Heart right ventricle (tissue), 16 donors: Measurements from ENCODE around the gene CBX2. TPM values are rescaled to one million over a fixed set of nuclear protein-coding genes. Genes with fewer than 3 reads are reported as not detected.

Experiments
- ATAC-seq, 8 donors: fragments of 200-7000 bp; cut with Tn5 transposase; one replicate each; pipeline ENCODE4 v1.9.1; 2020; ENCODE audit warnings: mild to moderate bottlenecking in 8 of 8, moderate library complexity in 8 of 8, moderate number of reproducible peaks in 1 of 8
- DNase-seq, 2 donors: peaks; one replicate each; pipeline ENCODE4 v3.0.0-alpha.2; 2020
- H3K27ac ChIP-seq, 10 donors: fragments of 200-600 bp; sonication (generic) in 2 of 10; one replicate each; pipeline versions ENCODE4 v1.5.0 to v1.8.0; 2020 to 2022; ENCODE audit warnings: mild to moderate bottlenecking in 3 of 10
- H3K27me3 ChIP-seq, 7 donors: fragments of 200-600 bp; one replicate each; pipeline ENCODE4 v1.8.0; 2021 to 2022; ENCODE audit warnings: mild to moderate bottlenecking in 2 of 7
- H3K36me3 ChIP-seq, 9 donors: fragments of 200-600 bp; sonication (generic) in 1 of 9; one replicate each; pipeline versions ENCODE4 v1.5.0 to v1.8.0; 2020 to 2022; ENCODE audit warnings: mild to moderate bottlenecking in 2 of 9
- H3K4me1 ChIP-seq, 9 donors: fragments of 200-600 bp; sonication (generic) in 1 of 9; one replicate each; pipeline versions ENCODE4 v1.5.0 to v1.8.0; 2020 to 2022; ENCODE audit warnings: mild to moderate bottlenecking in 4 of 9
- H3K4me3 ChIP-seq, 10 donors: fragments of 200-600 bp; sonication (generic) in 2 of 10; one replicate each; pipeline versions ENCODE4 v1.5.0 to v1.8.0; 2020 to 2022; ENCODE audit warnings: mild to moderate bottlenecking in 7 of 10, moderate library complexity in 2 of 10
- H3K9me3 ChIP-seq, 11 donors: fragments of 200-600 bp in 10 of 11; sonication (generic) in 2 of 11; one replicate each; pipeline versions ENCODE4 v1.5.0 to v1.8.0; 2013 to 2022; ENCODE audit warnings: mild to moderate bottlenecking in 2 of 11, control low read depth in 1 of 11, moderate library complexity in 1 of 11
- CTCF ChIP-seq, 9 donors: fragments of 200-600 bp; sonication (generic) in 2 of 9; IDR thresholded peaks; one replicate each; pipeline versions ENCODE4 v1.5.0 to v1.8.0; 2021 to 2022; ENCODE audit warnings: antibody characterized with exemption in 9 of 9, mild to moderate bottlenecking in 5 of 9, moderate library complexity in 1 of 9
- WGBS, 2 donors: extraction: QIAGEN DNeasy Blood & Tissue Kit; methylation state at CpG; one replicate each; pipeline ENCODE4 v1.1.7; 2013; ENCODE audit warnings: inconsistent platforms in 1 of 2; 5-methylcytosine and 5-hydroxymethylcytosine counted together
- intact Hi-C, 10 donors: fragments of 100-400 bp; cut with DNase I; formaldehyde crosslinking; loops; one replicate each; pipeline versions ENCODE4 v1.11.1 to v1.14.2; 2022
- polyA plus RNA-seq, 2 donors: library from polyadenylated mRNA; stranded (reverse); fragments of 200-250 nt; gene quantifications; one replicate each; pipeline ENCODE4 v1.2.3, GENCODE V29; 2013
- total RNA-seq, 10 donors: library from RNA; stranded (reverse); fragmentation: NEBNext Ultra II Directional in 3 of 10; extraction: Animal tissue kit (Norgen Biotek cat#: 25700) in 3 of 10; gene quantifications; one replicate each; pipeline versions ENCODE4 v1.2.1 to v1.2.4, GENCODE V29; 2021 to 2023
- donor health status: Arrhythmogenic right ventricular cardiomyopathy.
- donor health status: ischemic (EF 13 %, LVEDD 7.1; RV severe dilation, severe dysfunction).
- donor health status: healthy with polysubstance abuse.
- donor health status: DM: no; HTN: yes; CAD: no.
- donor health status: DM: no; HTN: no; CAD: no.
- donor health status: ischemic (EF 25% LVEDD 6.9; RV normal size, moderate dysfunction).
- donor health status: ischemic (EF 25% LVEDD 5.7; RV mildly dilated, moderate dysfunction).
- donor health status: healthy.
- donor health status: DM: yes; HTN: yes; CAD: no.
- donor health status: Ischemic cardiomyopathy.
- donor health status: ischemic (EF 35%, LVEDD 5.7; RV mildly dilated, moderate dysfunction).
- donor health status: nonischemic (EF 11% LVEDD 7.7; RV severe dilation, severe dysfunction).
- donor health status: DM: yes; HTN: yes; CAD: no.
- donor health status: PGD.
- donor health status: ischemic (EF 29% LVEDD 5.4; RV normal size, mild dysfunction).
- donor health status: nonischemic (EF 23%, LVEDD 6.1; RV moderate dilation, normal function).

The CBX2 gene
- total and polyA plus RNA-seq, 12 donors, result 1.5 to 7.1 (median 2.9) TPM

GRCh38 chr17:79819534-79820276, 41.8 kb downstream of the CBX2 start:
- 48 to 56% methylated on average over 13 of the region's 13 CpGs for WGBS, 2 donors
- ATAC-seq (peak in 6 of 8 donors; percentile 55 to 85 (median 66)), DNase-seq (no peak)
- Histone ChIP-seq H3K9me3 (no peaks in the 10 kb centered on the region), H3K27me3 (peaks cover 0 to 55% (median 22%) of the 10 kb centered on the region in 7 donors), H3K4me1 (peaks cover 3 to 35% (median 21%) of the 10 kb centered on the region in 9 donors), H3K36me3 (no peaks in the 10 kb centered on the region), H3K27ac (peak overlapping the region in 8 of 10 donors; percentile 21 to 70 (median 46)), H3K4me3 (no peak overlapping the region)
- intact Hi-C loops, result no loop called here
- no peak for TF ChIP-seq CTCF (IDR thresholded peaks at IDR 0.05)

- WGBS, 2 donors, result 70 to 86% methylated on average over 4 of the region's 4 CpGs
- Histone ChIP-seq H3K27me3 (peaks cover 0 to 43% (median 10%) of the 10 kb centered on the region in 7 donors), H3K4me3 (no peak overlapping the region), H3K4me1 (peaks cover 3 to 26% (median 13%) of the 10 kb centered on the region in 9 donors), H3K27ac (no peak overlapping the region), H3K9me3 (no peaks in the 10 kb centered on the region), H3K36me3 (no peaks in the 10 kb centered on the region)
- ATAC-seq (no peak), DNase-seq (no peak)
- TF ChIP-seq CTCF (IDR thresholded peaks at IDR 0.05), result no peak
- intact Hi-C loops, result no loop called here
These were observed 43.0 kb downstream of the CBX2 start for GRCh38 chr17:79820959-79821330.

GRCh38 chr17:79821331-79822095, 43.6 kb downstream of the CBX2 start:
- intact Hi-C loops, result no loop called here
- DNase-seq, result no peak
- no peak for ATAC-seq
- no peak overlapping the region for H3K4me3 ChIP-seq
- TF ChIP-seq CTCF (IDR thresholded peaks at IDR 0.05), result no peak
- no peak overlapping the region for H3K27ac ChIP-seq
- peaks cover 0 to 37% (median 4%) of the 10 kb centered on the region in 7 donors for H3K27me3 ChIP-seq
- H3K36me3 ChIP-seq, result no peaks in the 10 kb centered on the region
- H3K4me1 ChIP-seq, result peaks cover 3 to 26% (median 13%) of the 10 kb centered on the region in 9 donors
- no peaks in the 10 kb centered on the region for H3K9me3 ChIP-seq
- 90 to 91% methylated on average over 12 of the region's 12 CpGs for WGBS, 2 donors

- Histone ChIP-seq H3K36me3 (no peaks in the 10 kb centered on the region), H3K9me3 (no peaks in the 10 kb centered on the region), H3K4me3 (no peak overlapping the region), H3K4me1 (peaks cover 3 to 26% (median 14%) of the 10 kb centered on the region in 9 donors), H3K27ac (no peak overlapping the region), H3K27me3 (peaks cover 0 to 26% (median 0%) of the 10 kb centered on the region in 7 donors)
- DNase-seq (no peak), ATAC-seq (no peak)
- whole genome bisulfite sequencing, 2 donors, result 95% methylated on average over 17 of the region's 17 CpGs
- intact Hi-C loops, result no loop called here
- no peak for TF ChIP-seq CTCF (IDR thresholded peaks at IDR 0.05)
These were observed 44.7 kb downstream of the CBX2 start for GRCh38 chr17:79822583-79823124.
